HPDE6-E6E7 (cell line): ENCODE data around the gene OIP5.
"Not testable (repeated sequence)": the region's sequence is repeated elsewhere in the genome, so short reads cannot be mapped to it uniquely, and the experiment has no call there.

Experiments used
- DNase-seq: peaks from one replicate; pipeline ENCODE4 v3.0.0; 2011; ENCODE audit warnings: missing footprints; ENCODE audit errors: extremely low spot score

Gene OIP5

GRCh38 chr15:41304149-41304770 is 28.1 kb downstream of the OIP5 start:
- no peak for DNase-seq

GRCh38 chr15:41301587-41301986 is 30.8 kb downstream of the OIP5 start:
- no peak for DNase-seq

GRCh38 chr15:41301139-41301538 is 31.3 kb downstream of the OIP5 start:
- DNase-seq = not testable (repeated sequence)

DNA sequence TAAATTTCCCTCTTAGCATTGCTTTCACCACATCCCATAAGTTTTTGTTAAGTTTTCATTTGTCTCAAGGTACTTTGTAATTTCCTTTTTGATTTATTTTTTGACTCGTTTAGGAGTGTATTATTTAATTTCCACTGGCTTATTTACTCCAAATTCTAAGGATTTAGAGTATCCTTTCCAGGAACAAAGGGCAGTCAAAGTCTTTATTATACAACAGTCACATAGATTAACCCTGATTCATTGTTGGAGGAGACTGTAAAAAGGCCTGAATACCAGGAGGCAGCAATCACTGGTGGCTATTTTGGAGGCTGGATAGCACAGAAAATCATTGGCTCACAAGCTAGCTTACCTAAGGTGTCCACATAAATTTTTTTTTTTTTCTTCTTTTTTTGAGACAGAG is 39.9 kb downstream of the OIP5 start:
- DNase-seq = no peak

DNA sequence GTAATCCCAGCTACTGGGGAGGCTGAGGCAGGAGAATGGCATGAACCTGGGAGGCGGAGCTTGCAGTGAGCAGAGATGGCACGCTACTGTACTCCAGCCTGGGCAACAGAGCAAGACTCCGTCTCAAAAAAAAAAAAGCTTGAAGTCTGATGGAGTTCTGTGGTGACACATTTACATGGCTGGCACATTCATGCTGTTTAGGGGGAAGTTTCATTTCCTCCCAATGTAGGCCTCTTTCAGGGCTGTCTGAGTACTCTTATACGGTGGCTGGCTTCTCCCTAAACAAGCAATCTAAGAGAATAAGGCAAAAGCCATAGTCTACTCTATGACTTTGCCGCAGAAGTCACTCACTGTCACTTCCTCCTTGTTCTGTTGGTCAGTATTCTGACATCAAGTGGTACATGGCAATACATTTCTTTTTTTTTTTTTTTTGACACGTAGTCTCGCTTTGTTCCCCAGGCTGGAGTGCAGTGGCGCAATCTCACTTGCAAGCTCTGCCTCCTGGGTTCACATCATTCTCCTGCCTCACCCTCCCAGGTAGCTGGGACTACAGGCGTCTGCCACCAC is 41.2 kb downstream of the OIP5 start:
- DNase-seq = no peak

DNA sequence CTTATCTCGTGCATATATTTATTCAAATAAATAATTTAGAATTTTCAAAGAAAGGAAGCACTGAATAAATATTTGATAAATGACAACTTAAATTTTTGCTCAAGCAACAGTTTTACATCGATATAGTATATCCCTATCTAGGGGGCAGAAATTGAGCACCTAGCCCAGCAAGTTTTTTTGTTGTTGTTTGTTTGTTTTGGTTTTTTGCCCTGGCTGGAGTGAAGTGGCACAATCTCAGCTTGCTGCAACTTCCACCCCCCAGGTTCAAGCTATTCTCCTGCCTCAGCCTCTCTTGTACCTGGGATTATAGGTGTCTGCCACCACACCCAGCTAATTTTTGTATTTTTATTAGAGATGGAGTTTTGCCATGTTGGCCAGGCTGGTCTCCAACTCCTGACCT is 42.4 kb downstream of the OIP5 start:
- DNase-seq = no peak

DNA sequence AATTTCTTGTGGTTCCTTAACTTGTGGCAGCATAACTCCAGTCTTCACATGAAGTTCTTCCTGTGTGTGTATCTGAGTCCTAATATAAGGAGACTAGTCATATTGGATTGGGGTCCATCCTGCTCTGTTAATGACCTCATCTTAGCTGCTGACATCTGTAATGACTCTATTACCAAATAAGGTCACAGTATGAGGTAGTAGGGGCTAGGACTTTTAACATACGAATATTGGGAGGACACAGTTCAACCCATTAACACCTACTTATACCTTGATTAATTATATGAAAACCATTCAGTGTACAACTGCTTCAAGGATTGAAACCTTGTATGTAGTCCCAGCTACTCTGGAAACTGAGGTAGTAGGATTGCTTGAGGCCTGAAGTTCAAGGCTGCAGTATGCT is 43.9 kb downstream of the OIP5 start:
- DNase-seq = no peak

- no peak for DNase-seq
Measured at GRCh38 chr15:41286665-41287333, 45.6 kb downstream of the OIP5 start.

DNA sequence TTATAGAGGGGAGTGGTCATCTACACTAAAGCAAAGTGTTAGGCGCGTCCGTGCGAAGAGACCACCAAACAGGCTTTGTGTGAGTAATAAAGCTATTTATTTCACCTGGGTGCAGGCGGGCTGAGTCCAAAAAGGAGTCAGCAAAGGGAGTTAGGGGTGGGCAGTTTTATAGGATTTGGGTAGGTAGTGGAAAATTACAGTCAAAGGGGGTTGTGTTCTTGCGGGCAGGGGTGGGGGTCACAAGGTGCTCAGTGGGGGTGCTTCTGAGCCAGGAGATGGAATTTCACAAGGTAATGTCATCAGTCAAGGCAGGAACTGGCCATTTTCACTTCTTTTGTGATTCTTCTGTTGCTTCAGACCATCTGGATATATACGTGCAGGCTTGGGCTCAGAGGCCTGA is 47.1 kb downstream of the OIP5 start:
- DNase-seq = no peak

DNA sequence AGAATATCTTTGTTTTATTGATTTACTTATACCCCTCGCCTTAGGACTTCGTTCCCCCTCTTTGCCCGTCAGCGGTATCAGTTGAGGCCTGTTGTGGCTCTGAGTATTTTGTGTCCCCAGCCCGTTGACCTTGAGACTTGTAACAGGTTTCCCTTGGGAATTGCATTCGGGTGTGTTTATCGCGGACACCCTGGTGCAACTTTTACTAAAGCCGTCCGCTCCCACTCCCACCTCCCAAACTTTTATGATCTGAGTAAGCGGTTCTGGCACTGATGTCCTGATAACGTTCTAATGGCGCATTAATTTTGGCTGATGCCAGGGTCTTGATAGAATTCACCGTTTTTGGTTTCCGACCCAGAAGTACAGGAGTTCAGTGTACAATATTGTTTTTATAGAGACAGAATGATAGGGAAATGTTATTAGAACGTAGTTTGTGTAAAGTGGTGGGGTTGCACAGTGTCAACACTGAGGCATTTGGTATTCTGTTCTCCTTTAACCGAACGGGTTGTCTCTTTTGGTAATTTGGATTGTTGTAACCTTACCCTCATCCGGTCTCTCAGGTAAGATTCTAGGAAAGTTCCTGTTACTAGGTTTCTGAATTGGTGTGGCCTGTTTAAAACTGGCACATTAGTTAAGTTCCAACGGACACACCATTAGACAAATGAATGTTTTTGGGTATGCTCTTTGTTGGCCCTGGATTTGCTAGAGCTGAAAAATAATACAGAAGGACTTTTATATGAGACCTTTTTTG is 47.8 kb downstream of the OIP5 start:
- DNase-seq = no peak

- peak; percentile 99 for DNase-seq
Measured at GRCh38 chr15:41283653-41284426, 48.6 kb downstream of the OIP5 start.

DNA sequence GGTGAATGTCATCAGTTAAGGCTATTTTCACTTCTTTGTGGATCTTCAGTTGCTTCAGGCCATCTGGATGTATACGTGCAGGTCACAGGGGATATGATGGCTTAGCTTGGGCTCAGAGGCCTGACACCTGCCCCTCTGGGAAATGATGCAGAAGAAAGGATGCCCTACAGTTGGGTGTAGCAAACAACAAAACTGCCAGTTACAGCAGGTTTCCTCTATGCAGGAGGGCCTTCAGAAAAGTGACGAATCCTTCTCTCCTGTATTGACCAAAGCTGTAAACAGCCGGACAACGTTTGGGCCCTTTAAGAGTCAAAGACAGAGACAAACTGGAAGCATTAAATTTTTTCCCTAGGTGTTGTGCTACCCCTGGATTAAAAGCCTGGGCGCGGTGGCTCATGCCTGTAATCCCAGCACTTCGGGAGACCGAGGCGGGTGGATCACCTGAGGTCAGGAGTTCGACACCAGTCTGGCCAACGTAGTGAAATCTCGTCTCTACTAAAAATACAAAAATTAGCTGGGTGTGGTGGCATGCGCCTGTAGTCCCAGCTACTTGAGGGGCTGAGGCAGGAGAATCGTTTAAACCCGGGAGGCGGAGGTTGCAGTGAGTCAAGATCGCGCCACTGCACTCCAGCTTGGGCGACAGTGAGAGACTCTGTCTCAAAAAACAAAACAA is 49.3 kb downstream of the OIP5 start:
- DNase-seq = not testable (repeated sequence)

GRCh38 chr15:41282436-41282835 is 50.0 kb downstream of the OIP5 start:
- DNase-seq = not testable (repeated sequence)

GRCh38 chr15:41281236-41281635 is 51.2 kb downstream of the OIP5 start:
- peak; percentile 50 for DNase-seq

DNA sequence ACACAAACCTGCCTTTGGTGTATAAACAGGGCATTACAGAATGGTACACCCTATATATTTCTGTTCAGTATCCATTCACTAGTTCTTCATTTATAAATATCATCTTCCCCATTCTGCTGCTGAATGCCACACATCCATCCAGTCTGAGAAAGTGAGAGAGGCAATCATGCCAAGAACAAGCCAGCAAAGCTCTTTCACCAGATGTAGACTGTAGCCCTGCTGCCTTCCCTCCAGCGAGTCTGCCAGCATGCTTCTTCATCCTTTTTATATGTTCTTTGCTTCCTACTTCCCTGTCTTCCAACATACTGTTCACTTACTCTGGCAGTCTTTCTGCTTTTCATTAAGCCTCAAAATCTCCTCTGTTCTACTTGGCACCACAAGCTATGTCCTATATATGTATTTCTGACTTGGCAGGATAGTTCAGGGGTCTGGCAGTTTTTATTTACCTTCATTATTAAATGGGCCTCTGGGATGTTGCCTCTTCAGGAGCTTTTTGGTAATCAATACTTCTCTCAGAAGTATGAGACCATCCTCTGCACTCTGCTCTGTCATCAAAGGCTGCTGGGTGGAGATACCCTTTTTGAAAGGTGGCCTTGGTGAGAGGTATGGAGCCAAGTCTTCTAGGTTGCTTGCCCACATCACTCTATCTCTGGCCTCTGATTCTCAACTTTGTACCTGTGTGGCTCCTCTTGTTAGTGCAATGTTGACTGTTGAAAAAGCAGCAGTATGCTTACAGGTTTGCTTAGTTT is 52.7 kb downstream of the OIP5 start:
- no peak for DNase-seq

DNA sequence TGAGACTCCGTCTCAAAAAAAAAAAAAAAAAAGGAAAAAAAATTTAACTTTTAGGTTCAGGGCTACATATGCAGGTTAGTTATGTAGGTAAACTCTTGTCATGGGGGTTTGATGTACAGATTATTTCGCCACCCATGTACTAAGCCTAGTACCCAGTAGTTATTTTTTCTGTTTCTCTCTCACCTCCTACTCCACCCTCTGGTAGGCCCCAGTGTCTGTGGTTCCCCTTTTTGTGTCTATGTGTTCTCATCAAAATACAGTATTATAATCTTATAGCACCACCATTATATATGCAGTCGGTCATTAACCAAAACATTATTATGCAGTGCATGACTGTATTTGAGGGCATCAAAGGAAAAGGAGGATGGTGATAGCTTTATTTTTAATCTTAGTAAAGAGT is 54.1 kb downstream of the OIP5 start:
- no peak for DNase-seq

- DNase-seq = no peak
Measured at GRCh38 chr15:41276831-41277230, 55.6 kb downstream of the OIP5 start.

- DNase-seq = no peak
Measured at GRCh38 chr15:41269887-41270286, 62.5 kb downstream of the OIP5 start.

- no peak for DNase-seq
Measured at GRCh38 chr15:41263891-41264351, 68.5 kb downstream of the OIP5 start.

- DNase-seq = no peak
Measured at GRCh38 chr15:41262571-41262970, 69.8 kb downstream of the OIP5 start.
